Peyer's patch (tissue), 4 donors: ENCODE data around the gene PPAT. TPM values are rescaled to one million over a fixed set of nuclear protein-coding genes. Genes with fewer than 3 reads are reported as not detected.
"Not testable (repeated sequence)": the region's sequence is repeated elsewhere in the genome, so short reads cannot be mapped to it uniquely, and the experiment has no call there.

Experiments
- DNase-seq, 3 donors: peaks; one replicate each; pipeline ENCODE4 v3.0.0-alpha.2; 2017 to 2019
- H3K27ac ChIP-seq, 4 donors: fragments of 200-600 bp; sonication (generic); one replicate each; pipeline ENCODE4 v1.5.1; 2016 to 2019
- H3K27me3 ChIP-seq, 2 donors: fragments of 200-600 bp; sonication (generic); one replicate each; pipeline ENCODE4 v1.5.1; 2019
- H3K36me3 ChIP-seq, 3 donors: fragments of 200-600 bp; sonication (generic); one replicate each; pipeline ENCODE4 v1.5.1; 2016 to 2019
- H3K4me1 ChIP-seq, 4 donors: fragments of 200-600 bp; sonication (generic); one replicate each; pipeline ENCODE4 v1.5.1; 2016 to 2019
- H3K4me3 ChIP-seq, 4 donors: fragments of 200-600 bp; sonication (generic); 1 replicate in 3 of 4; 2 replicates in 1 of 4; pipeline ENCODE4 v1.5.1; 2016 to 2019; ENCODE audit warnings: mild to moderate bottlenecking in 1 of 4
- H3K9me3 ChIP-seq, 4 donors: fragments of 200-600 bp; sonication (generic); one replicate each; pipeline ENCODE4 v1.5.1; 2016 to 2019; ENCODE audit warnings: mild to moderate bottlenecking in 1 of 4
- POLR2A ChIP-seq, 2 donors: fragments of 450-650 bp; IDR thresholded peaks; one replicate each; pipeline ENCODE4 v1.5.1; 2017; ENCODE audit warnings: antibody characterized with exemption in 2 of 2, mild to moderate bottlenecking in 2 of 2, moderate library complexity in 2 of 2
- total RNA-seq, 4 donors: library from RNA; depleted of rRNA; stranded (reverse); fragments of >200 nt; gene quantifications; one replicate each; pipeline ENCODE4 v1.1.0, GENCODE V29; 2016
- TF ChIP-seq, protein P1 (sequence below), 6 experiments: fragments of 450-650 bp in 4 of 6; fragments of 200-600 bp in 2 of 6; sonication (generic) in 1 of 6; IDR thresholded peaks; one replicate each; pipeline ENCODE4 v1.5.1; 2017 to 2019; ENCODE audit warnings: antibody characterized with exemption in 6 of 6, mild to moderate bottlenecking in 3 of 6, moderate library complexity in 1 of 6

PPAT gene
- total RNA-seq, 4 donors from 2014 or later = 1.6 to 5.0 (median 2.3) TPM

DNA sequence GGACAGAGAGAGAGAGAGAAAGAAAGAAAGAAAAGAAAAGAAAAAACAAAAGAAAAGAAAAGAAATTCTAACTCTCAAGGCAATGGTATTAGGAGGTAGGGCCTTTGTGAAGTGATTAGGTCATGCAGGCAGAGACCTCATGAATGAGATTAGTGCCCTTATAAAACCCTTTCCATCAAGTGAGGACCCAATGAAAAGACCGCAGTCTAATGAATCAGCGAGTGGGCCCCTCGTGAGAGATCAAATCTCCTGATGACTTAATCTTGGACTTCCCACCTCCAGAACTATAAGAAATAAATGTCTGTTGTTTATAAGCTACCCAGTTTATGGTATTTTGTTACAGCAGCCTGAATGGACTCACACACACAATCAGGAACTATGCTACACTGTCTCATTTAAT, 65.0 kb downstream of the PPAT start:
- DNase-seq = no peak
- Histone ChIP-seq H3K27ac (no peak overlapping the region), H3K9me3 (no peaks in the 10 kb centered on the region), H3K36me3 (peaks cover 0 to 14% (median 0%) of the 10 kb centered on the region in 3 donors), H3K4me3 (no peak overlapping the region), H3K27me3 (no peaks in the 10 kb centered on the region), H3K4me1 (no peaks in the 10 kb centered on the region)
- TF ChIP-seq, protein P1, sequence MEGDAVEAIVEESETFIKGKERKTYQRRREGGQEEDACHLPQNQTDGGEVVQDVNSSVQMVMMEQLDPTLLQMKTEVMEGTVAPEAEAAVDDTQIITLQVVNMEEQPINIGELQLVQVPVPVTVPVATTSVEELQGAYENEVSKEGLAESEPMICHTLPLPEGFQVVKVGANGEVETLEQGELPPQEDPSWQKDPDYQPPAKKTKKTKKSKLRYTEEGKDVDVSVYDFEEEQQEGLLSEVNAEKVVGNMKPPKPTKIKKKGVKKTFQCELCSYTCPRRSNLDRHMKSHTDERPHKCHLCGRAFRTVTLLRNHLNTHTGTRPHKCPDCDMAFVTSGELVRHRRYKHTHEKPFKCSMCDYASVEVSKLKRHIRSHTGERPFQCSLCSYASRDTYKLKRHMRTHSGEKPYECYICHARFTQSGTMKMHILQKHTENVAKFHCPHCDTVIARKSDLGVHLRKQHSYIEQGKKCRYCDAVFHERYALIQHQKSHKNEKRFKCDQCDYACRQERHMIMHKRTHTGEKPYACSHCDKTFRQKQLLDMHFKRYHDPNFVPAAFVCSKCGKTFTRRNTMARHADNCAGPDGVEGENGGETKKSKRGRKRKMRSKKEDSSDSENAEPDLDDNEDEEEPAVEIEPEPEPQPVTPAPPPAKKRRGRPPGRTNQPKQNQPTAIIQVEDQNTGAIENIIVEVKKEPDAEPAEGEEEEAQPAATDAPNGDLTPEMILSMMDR (IDR thresholded peaks at IDR 0.05) = no peak
- TF ChIP-seq POLR2A (IDR thresholded peaks at IDR 0.05) = no peak

DNA sequence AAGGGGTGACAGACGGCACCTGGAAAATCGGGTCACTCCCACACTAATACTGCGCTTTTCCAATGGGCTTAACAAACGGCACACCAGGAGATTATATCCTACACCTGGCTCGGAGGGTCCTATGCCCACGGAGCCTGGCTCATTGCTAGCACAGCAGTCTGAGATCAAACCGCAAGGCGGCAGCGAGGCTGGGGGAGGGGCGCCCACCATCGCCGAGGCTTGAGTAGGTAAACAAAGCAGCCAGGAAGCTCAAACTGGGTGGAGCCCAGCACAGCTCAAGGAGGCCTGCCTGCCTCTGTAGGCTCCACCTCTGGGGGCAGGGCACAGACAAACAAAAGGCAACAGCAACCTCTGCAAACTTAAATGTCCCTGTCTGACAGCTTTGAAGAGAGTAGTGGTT, 72.4 kb downstream of the PPAT start:
- H3K27ac ChIP-seq, DNase-seq, H3K4me3 ChIP-seq, H3K27me3 ChIP-seq, H3K9me3 ChIP-seq, H3K36me3 ChIP-seq, H3K4me1 ChIP-seq: not testable (repeated sequence)

DNA sequence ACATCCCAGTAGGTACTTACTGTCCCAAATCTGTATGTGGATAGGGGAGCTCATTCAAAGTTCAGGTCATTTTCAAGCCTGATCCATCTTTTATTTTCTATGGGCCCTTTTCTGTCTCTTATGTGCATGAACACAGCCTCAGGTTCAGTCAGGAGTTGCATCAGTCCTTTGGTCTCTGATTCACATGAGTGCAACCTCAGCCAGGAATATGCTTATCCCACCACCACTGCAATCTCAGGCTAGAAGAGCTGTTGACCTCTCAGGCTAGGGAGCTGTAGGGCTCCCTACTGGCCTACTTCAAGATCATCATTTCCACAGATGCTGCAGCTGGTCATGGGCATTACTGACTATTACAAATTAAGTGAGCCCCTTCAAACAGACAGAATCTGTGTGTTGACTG, 75.3 kb downstream of the PPAT start:
- TF ChIP-seq POLR2A (IDR thresholded peaks at IDR 0.05) = no peak
- TF ChIP-seq, protein P1 (IDR thresholded peaks at IDR 0.05) = no peak
- Histone ChIP-seq H3K4me1 (no peaks in the 10 kb centered on the region), H3K4me3 (no peak overlapping the region), H3K9me3 (no peaks in the 10 kb centered on the region), H3K27me3 (no peaks in the 10 kb centered on the region), H3K36me3 (no peaks in the 10 kb centered on the region), H3K27ac (no peak overlapping the region)
- no peak for DNase-seq

DNA sequence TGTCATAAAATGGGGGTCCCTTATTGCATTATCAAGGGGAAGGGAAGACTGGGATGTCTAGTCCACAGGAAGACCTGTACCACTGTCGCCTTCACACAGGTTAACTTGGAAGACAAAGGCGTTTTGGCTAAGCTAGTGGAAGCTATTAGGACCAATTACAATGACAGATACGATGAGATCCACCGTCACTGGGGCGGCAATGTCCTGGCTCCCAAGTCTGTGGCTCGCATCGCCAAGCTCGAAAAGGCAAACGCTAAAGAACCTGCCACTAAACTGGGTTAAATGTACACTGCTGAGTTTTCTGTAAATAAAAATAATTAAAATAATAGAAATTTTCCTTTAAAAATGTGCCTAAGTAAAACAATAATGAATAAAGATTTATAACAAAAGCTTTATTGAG, 78.8 kb downstream of the PPAT start:
- H3K27me3 ChIP-seq = no peaks in the 10 kb centered on the region
- DNase-seq = no peak
- no peak for TF ChIP-seq POLR2A (IDR thresholded peaks at IDR 0.05)
- TF ChIP-seq, protein P1 (IDR thresholded peaks at IDR 0.05) = no peak

DNA sequence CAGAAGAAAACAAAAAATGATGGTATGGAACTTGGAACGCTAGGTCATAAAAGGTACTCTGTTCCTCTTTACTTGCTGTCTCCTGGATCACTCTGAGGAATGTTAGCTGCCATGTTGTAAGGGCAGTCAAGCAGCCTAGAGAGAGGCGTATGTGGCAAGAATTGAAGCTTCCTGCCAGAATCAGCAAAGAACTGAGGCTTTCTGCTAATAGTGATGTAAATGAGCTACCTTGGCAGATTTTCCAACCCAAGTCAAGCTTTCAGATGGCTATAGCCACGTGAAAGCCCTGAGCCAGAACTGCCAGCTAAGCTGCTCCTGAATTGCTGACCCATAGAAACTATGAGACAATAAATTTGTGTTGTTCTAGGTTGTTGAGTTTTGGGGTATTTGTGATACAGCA, 86.8 kb downstream of the PPAT start:
- Histone ChIP-seq H3K27ac (no peak overlapping the region), H3K4me1 (no peaks in the 10 kb centered on the region), H3K9me3 (no peaks in the 10 kb centered on the region), H3K4me3 (no peak overlapping the region), H3K27me3 (no peaks in the 10 kb centered on the region), H3K36me3 (peaks cover 0 to 19% (median 0%) of the 10 kb centered on the region in 3 donors)
- no peak for TF ChIP-seq POLR2A (IDR thresholded peaks at IDR 0.05)
- TF ChIP-seq, protein P1 (IDR thresholded peaks at IDR 0.05) = no peak
- no peak for DNase-seq

More for the DNA sequence above, 78.8 kb downstream of the PPAT start:
- H3K4me3 ChIP-seq = no peak overlapping the region
- H3K36me3 ChIP-seq = peaks cover 0 to 7% (median 0%) of the 10 kb centered on the region in 3 donors
- no peaks in the 10 kb centered on the region for H3K4me1 ChIP-seq
- H3K27ac ChIP-seq = no peak overlapping the region
- no peaks in the 10 kb centered on the region for H3K9me3 ChIP-seq

DNA sequence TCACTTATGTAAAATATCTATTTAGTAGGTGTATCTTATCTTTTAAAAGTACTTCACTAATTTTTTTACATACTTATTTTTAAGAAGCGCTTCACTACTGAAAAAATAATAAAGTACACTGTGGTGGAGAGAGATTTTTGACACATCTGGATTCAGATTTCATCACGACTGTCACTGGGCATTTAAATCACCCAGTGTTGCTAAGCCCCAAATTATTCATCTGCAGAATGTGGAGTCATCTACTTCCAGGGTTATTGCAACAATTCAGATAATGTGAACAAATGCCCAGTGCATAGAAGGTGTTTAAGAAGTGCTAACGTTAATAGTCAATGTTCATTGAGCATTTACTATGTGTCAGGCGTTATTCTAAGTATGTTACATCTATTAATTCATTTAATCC, 90.0 kb downstream of the PPAT start:
- no peak for DNase-seq
- Histone ChIP-seq H3K4me1 (no peaks in the 10 kb centered on the region), H3K9me3 (no peaks in the 10 kb centered on the region), H3K27ac (no peak overlapping the region), H3K27me3 (no peaks in the 10 kb centered on the region), H3K4me3 (no peak overlapping the region), H3K36me3 (peaks cover 0 to 12% (median 0%) of the 10 kb centered on the region in 3 donors)
- no peak for TF ChIP-seq POLR2A (IDR thresholded peaks at IDR 0.05)
- TF ChIP-seq, protein P1 (IDR thresholded peaks at IDR 0.05) = no peak

Other genes starting within 250 kb of the PPAT start
- gene AASDH, start 48.1 kb downstream of the PPAT start, total RNA-seq = 1 to 10 TPM; 7.2 to 9.9 (median 9.6) TPM
- 10 to 100 TPM; 21.7 to 30.5 (median 25.4) TPM for gene PAICS, start 645 bp upstream of the PPAT start, total RNA-seq
- gene SRP72, start 32.0 kb upstream of the PPAT start, total RNA-seq = 100 to 1,000 TPM in 1 of 4 donors, 10 to 100 TPM in 3; 28.9 to 191 (median 38.4) TPM
- gene ARL9, start 70.2 kb upstream of the PPAT start, total RNA-seq = not detected
- 10 to 100 TPM in 1 of 4 donors, 1 to 10 TPM in 3; 2.7 to 14.4 (median 7.0) TPM for gene HOPX, start 245.7 kb upstream of the PPAT start, total RNA-seq